GM19351 (cell line): Measurements from ENCODE around the gene RNASE7.

Source experiments
- ATAC-seq: cut with Tn5 transposase; IDR thresholded peaks from one replicate; pipeline ENCODE4 v1.9.1; 2021; ENCODE audit warnings: mild to moderate bottlenecking, moderate library complexity; ENCODE audit not compliant: unreplicated experiment

RNASE7 gene

DNA sequence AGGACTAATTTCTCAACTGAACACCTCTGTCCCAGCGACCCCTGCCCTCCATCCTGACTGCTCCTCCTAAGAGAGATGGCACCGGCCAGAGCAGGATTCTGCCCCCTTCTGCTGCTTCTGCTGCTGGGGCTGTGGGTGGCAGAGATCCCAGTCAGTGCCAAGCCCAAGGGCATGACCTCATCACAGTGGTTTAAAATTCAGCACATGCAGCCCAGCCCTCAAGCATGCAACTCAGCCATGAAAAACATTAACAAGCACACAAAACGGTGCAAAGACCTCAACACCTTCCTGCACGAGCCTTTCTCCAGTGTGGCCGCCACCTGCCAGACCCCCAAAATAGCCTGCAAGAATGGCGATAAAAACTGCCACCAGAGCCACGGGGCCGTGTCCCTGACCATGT, 756 bp downstream of the RNASE7 start:
- ATAC-seq = no peak

DNA sequence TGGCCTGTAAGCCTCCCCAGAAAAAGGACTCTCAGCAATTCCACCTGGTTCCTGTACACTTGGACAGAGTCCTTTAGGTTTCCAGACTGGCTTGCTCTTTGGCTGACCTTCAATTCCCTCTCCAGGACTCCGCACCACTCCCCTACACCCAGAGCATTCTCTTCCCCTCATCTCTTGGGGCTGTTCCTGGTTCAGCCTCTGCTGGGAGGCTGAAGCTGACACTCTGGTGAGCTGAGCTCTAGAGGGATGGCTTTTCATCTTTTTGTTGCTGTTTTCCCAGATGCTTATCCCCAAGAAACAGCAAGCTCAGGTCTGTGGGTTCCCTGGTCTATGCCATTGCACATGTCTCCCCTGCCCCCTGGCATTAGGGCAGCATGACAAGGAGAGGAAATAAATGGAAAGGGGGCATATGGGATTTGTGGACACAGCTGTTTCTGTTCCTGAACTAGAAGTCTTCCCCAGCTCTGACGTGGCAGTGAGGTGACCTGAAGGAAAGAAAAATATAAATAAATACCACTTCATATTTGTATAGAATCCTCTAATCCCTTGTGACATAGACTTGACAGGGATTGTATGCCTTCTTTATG, 1.3 kb downstream of the RNASE7 start:
- ATAC-seq = no peak

DNA sequence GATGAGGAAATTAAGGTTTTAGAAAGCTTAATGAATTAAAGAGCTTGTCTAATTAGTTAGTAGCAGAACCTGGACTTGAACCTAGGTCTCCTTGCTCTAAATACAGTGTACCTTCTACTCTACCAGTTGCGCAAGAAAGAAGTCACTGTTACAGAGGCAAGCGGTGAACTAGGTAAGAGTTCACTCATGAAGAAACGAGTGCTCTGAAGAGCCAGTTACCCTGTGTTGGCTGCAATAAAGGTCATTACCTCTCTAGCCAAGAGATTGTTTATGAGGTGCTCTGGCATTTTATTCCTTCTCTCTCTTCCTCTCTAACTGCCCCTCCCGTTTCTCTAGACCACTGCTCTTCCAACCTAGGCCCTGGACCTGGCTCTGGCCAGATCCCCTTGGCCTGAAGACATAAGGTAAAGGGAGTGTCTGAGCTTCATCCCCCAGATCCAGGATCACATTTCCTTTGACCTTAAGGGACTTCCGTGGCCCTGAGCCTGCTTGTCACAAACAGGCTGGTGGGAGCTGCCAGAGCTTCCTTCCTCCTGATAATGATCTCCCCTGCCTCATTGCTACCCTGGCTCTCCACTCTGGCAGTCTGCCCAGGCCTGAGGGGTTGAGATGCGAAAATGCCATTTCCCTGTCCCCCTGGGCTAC, 1.9 kb downstream of the RNASE7 start:
- no peak for ATAC-seq

DNA sequence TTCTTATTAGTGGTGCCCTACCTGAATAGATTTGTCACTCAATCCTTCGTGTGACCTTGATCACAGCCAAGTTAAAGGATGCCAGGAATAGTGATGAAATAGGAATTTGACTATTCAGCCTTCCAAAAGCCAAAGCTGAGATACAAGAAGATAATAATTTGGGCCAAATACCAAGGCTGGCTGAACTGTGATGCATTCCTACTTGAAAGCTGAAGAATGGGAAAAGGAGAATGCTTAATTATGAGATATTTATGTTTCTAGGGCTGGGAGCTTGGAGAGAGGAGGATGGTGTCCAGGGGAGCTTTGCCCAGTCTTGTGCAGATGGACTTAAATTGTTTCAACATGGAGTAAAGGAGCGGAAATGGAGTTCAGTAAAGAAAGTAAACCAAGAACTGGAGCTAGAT, 5.2 kb downstream of the RNASE7 start:
- no peak for ATAC-seq

DNA sequence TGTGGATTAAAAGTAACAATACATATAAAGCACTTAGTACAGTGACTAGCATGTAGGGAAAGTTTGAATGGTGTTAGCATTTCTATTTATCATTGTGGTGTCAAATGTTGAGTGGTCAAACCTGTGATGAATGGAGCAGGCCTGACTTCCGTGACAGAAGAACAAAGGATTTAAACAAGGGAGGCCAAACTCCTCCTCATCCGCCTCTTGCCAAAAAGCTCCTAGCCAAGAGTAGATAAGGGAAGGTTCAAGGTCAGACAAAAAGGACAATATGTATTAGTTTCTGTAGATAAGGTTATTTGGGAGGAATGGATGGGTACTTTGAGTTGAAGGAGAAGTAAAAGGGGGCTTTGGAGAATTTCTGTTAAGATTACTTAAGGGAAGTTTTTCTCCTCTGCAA, 6.5 kb downstream of the RNASE7 start:
- no peak for ATAC-seq

DNA sequence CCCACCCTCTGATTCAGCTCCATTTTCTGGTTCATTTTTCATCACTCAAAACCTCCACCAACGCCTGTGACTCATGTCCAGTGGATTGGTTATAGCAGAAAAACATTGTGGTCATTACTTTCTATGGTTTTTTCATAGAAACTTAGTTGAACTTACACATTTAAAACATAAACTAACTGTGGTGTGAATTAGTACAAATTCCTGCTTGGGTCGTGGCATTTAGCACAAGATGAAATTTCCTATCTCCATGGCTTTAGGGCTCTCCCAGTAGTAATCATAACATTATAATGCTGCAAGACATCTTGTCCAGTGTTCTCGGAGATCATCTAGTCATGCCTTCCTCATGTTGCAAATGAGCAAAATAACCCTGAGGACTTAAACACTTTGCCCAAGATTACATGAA, 7.1 kb downstream of the RNASE7 start:
- no peak for ATAC-seq

DNA sequence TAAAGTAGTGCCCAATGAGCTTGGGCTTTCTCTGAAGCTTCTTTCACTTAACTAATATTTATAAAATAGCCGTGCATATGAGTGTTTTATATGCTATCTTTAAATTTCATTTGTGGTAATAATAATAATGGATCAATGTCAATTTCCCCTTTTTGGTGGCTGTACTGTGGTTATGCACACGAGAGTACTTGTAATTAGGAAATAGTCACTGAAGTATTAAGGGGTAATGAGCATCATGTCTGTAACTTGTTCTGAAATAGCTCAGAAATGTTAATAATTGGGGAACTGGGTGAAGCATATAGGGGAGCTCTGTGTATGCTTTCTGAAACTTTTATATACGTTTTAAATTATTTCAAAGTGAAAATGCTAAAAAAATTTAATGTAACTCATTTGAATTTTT, 8.4 kb downstream of the RNASE7 start:
- ATAC-seq = no peak

DNA sequence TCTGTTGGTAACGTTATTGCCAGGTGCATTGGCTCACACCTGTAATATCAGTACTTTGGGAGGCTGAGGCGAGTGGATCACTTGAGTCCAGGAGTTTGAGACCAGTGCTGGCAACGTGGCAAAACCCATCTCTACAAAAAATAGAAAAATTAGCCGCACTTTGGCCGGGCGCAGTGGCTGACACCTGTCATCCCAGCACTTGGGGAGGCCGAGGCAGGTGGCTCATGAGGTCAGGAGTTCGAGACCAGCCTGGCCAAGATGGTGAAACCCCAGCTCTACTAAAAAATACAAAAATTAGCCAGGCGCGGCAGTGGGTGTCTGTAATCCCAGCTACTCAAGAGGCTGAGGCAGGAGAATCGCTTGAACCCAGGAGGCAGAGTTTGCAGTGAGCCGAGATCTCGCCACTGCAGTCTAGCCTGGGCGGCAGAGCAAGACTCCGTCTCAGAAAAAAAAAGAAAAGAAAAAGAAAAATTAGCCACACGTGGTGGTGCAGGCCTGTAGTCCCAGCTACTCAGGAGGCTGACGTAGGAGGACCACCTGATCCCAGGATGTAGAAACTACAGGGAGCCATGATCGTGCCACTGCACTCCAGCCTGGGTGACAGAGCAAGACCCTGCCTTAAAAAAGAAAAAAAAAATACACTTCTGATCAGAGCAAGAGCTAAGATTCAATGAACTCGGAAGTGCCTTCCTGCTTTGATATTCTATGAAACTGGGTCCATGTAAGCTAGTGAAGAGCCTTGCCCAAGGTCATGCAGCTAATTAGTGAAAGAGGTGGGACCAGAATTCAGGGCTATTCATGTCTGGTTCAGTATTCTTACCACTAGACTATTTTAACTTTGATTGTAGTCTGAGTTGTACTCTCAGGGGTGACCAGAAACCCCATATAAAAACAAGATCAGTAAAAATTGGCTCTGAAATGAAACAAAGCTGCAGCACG, 11.3 kb downstream of the RNASE7 start:
- no peak for ATAC-seq

DNA sequence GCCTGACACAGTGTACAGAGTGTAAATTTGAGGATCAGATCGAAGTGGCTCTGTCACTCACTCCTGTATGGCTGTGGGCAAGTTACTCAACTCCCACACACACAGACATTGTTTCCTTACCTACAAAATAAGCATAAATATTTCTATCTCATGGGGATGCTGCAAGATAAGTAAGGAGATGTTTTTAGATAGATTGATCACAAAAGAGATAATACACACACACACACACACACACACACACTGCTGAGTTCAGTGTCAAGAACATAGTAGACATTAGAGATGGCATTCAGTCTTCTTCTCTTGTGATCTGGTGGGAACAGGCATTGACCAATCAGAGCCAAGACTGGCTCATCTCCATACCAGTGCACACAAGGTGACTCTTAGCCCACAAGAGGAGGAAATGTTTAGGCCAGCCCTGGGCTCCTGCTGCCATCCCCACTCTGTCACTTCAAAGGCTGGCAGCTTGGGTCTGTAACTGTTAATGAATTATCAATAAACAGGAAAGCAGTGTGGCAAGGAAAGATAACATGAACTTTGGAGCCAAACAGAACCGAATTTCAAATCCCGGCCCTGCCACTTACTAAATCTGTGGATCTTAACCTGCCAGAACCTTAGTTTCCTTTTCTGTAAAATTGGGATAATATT, 12.1 kb downstream of the RNASE7 start:
- ATAC-seq = no peak

DNA sequence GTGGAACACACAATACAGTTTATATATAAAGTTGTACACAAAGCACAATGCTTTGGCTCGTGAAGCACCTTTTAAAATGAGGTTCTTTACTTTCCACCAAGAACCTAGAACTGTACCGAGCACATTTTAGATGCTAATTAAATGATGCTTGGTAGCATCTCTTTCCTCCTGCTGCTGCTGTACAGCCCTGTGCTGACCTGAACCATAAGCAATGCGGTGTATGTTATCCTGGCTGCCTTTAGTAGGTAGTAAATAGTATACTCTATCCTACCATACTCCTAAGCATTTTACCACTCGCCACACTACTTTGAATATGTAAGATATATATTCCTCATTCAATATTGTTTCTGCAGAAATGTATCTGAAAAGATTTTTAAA, 12.6 kb downstream of the RNASE7 start:
- no peak for ATAC-seq

DNA sequence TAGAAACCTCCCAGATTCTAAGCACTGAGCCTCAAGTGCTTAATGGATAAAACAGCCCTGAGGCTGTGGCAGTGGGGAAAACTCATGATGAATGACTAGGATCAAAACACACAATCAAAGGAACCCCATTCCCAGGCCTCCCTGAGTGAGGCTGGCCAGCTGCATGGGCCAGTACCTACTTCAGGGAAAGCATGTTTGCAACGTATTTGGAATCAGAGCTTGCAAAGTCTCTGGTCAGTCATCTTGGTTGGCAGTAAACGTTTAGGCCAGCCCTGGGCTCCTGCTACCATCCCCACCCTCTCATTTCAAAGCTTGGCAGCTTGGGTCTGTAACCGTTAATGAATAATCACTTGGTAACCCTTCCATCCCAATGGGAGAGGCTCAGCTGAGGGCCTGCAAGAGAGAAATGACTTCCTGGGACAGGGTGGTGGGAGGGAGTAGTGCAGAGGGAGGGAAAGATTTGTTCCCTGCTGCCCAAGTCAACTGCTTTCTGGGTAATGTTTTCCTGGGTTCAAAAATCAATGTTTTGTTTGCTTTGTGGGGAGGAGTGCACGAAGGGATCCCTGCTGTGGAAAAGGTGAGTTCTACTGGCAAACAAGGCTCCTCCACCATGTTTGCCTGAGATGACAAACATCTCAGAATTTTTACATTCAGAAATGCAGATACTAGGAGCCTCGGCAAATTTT, 13.4 kb downstream of the RNASE7 start:
- no peak for ATAC-seq

DNA sequence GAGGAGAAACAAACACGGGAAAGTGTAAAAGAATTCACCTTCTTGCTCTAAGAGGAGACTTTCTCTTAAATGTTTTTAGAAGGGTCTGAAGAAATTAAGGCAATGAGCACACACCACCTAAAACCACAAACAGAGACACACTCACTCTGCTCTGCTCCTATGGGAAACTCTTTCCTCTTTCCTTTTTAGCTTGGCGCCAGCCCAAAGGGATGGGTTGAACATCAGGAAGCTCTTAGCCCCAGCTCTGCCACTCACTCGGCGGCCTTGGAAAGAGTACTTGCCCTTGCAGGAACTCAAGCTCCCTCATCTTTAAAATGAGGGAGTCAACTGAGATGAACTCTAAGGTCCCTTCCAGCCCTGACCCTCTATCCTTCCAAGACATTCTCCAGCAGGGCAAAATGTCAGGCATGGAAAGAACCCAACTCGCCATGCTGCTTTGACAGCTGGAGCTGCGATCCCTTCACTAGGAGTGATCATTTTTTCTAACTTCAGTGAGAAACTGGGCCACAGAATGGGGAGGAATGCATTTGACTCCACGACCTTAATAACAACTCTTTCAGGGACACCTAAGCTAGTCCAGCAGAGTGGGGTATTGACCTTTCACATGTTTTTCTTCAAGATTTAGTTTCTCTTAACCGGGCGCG, 14.5 kb downstream of the RNASE7 start:
- ATAC-seq = no peak

DNA sequence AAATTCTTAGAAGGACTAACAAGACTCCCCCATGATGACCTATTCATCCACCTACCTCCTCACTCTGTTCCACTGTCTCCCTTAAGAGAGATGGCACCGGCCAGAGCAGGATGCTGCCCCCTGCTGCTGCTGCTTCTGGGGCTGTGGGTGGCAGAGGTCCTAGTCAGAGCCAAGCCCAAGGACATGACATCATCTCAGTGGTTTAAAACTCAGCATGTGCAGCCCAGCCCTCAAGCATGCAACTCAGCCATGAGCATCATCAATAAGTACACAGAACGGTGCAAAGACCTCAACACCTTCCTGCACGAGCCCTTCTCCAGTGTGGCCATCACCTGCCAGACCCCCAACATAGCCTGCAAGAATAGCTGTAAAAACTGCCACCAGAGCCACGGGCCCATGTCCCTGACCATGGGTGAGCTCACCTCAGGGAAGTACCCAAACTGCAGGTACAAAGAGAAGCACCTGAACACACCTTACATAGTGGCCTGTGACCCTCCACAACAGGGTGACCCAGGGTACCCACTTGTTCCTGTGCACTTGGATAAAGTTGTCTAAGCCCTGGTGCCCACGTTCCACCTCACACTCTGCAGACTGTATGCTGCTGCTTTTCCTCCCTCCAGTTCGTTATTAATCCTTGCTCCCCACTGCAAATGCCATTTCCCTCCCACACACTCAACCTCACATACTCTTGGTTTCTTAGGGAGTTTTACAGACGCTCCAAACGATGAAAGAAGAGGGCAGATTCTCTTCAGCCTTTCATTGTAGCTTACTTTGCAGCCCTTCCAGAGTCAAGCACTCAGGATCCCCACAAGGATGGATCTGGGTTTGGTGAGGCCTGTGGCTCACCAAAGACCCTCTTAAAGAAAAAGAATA, 15.9 kb downstream of the RNASE7 start, which contains the start of gene RNASE8:
TSS of gene RNASE8 (plus strand) at position 20 of the 873 bp plus-strand sequence. CDS start at position 91, 71 bp downstream.
- no peak for ATAC-seq

DNA sequence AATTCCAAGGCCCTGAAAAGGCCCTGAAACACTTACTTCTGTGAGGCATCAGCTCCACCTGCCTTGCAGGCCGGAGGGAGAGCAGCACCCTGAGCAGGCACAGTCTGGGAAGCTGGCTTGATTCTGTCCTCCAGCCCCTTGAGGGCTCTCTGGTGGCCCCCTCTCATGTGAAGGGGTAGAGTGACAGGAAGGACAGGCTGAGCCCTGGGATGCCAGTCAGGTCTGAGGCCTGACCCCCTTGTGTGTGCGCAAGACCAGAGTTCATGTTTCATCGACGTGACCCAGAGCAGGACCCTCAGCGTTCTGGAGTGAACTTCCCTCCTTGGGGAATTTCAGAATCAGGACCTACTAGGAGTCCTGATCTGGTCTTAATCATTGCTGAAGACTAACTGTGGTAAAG, 16.7 kb downstream of the RNASE7 start:
- no peak for ATAC-seq

DNA sequence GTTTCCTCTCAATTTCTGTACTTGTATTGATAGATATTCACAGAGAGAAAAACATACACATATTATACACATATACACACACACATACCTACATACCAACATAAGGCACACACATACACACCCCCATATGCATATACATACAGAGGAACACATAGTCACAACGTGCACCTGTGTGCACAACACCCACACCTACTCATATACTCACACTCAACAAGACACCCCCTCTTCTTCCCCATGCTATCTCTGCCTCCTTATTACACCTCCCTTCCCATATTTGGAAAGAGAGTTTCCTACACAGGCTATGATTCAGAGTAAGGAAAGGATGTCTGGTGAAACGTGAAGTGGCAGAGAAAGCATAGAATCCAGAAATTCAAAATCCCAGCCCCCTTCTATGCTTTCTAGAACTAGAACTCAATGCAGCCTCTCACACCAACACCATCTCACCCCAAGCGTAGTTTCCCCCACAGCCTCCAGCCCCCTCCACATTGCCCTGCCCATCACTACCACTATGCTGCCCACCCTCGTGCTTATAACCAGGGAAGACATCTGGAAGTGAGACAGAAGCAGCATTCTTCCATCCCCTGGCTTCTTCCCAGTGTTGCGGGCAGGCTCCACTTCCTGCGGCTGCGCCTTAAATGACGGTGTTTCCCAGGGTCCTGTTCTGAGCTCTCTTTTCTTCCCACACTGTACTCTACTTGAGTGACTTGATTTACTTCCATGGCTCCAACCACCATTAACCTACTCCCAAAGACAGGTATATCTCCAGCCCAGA, 17.9 kb downstream of the RNASE7 start:
- ATAC-seq = no peak

DNA sequence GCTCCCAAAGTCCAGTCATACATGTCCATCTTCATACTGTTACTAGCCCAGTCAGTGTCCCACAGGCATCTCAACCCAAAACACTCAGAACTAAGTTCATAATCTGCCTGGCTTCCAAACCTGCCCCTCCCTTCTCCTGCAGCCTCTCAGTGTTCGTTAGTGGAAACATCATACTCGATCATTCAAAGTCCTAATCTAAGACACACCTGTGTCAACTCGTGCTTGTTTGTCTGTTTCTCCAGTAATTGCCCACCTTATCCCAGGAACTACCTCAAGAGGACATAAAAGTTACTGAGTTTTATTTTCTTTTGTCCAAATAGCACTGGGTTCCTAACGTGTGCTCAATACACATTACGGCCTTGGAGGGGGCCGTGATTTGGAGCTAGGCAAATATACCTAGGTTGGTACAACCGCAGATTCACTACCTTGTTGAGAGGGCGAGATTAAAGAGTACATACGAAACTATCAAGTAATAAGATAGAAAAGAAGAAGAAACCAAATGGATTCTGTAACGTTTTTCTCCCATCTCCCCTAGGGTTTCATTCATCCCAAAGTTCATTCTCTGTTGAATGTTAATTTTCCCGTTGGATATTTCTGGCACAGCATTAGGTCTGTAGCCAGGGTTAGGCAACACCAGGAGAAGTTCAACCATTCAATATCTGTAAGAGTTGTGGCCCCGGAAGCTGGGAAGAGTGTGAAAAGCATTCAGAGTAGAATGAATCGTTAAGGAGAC, 18.6 kb downstream of the RNASE7 start:
- no peak for ATAC-seq

DNA sequence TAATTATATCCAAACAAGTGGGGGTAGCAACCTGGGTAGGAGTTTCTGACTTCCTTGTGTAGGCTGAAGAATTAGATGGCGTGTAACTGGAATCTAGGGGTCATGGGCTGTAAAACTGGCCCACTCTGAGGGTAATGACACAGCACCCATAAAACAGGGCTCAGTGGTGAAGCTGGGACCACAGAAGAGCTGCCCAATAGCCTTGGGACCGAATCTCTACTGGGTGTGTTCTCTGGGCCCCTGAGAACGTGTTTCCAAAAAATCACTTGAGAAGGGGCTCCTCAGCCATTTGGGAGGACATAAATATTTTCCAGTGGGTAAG, 19.1 kb downstream of the RNASE7 start:
- ATAC-seq = no peak

DNA sequence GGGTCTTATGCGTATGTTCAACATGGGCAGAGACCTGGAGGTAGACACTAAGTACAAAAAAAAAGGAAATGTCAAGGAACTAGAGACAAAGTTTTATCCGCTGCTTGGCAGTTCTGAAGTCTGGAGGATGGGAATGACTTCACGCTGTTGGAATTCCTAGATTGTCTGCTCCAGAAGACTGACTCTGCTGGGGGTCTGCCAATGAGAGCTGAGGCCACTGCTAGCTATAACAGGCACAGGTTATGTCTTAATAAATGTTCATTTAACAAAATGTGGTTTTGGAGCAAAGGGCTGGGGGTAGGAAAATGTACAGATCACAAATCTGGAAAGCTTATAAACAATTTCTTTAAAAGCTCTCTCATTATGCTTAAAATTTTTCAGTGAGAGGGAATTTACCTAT, 21.3 kb downstream of the RNASE7 start:
- ATAC-seq = no peak
